Psoas muscle (tissue), 8 donors: ENCODE results near the gene RANBP3L. TPM values are rescaled to one million over a fixed set of nuclear protein-coding genes. Genes with fewer than 3 reads are reported as not detected.

ENCODE experiments used
- ATAC-seq, 4 donors: fragments of 200-7000 bp; cut with Tn5 transposase; one replicate each; pipeline ENCODE4 v1.9.1; 2020; ENCODE audit warnings: moderate library complexity in 3 of 4, mild to moderate bottlenecking in 2 of 4
- DNase-seq, 2 donors: peaks; one replicate each; pipeline ENCODE4 v3.0.0-alpha.2; 2020
- H3K27ac ChIP-seq: fragments of 200-600 bp; one replicate; pipeline ENCODE4 v1.8.0; 2022
- H3K27me3 ChIP-seq, 3 donors: fragments of 200-600 bp in 1 of 3; one replicate each; pipeline versions ENCODE4 v1.6.1 to v1.8.0; 2013 to 2022; ENCODE audit warnings: low read length in 2 of 3, mild to moderate bottlenecking in 2 of 3, moderate library complexity in 1 of 3; ENCODE audit not compliant: insufficient read depth in 3 of 3
- H3K36me3 ChIP-seq, 2 donors: fragments of 200-600 bp in 1 of 2; one replicate each; pipeline versions ENCODE4 v1.6.1 to v1.8.0; 2013 to 2022; ENCODE audit warnings: low read depth in 1 of 2, mild to moderate bottlenecking in 1 of 2, moderate library complexity in 1 of 2; ENCODE audit not compliant: insufficient read depth in 1 of 2
- H3K4me1 ChIP-seq: fragments of 200-600 bp; one replicate; pipeline ENCODE4 v1.8.0; 2022
- H3K4me3 ChIP-seq: fragments of 200-600 bp; one replicate; pipeline ENCODE4 v1.8.0; 2022; ENCODE audit warnings: mild to moderate bottlenecking
- H3K9me3 ChIP-seq: fragments of 200-600 bp; one replicate; pipeline ENCODE4 v1.8.0; 2022
- WGBS, 3 donors: extraction: QIAGEN DNeasy Blood & Tissue Kit; methylation state at CpG; one replicate each; pipeline versions ENCODE4 v1.1.6 to v1.1.7; 2013; 5-methylcytosine and 5-hydroxymethylcytosine counted together
- intact Hi-C, 2 donors: fragments of 100-400 bp; cut with DNase I; formaldehyde crosslinking; loops; one replicate each; pipeline versions ENCODE4 v1.11.0 to v1.14.2; 2022
- polyA plus RNA-seq, 3 donors: library from polyadenylated mRNA; stranded (reverse); fragments of 200-250 nt; gene quantifications; one replicate each; pipeline ENCODE4 v1.2.3, GENCODE V29; 2013
- total RNA-seq, 4 donors: library from RNA; stranded (reverse); fragmentation: NEBNext Ultra II Directional in 2 of 4; extraction: Animal tissue kit (Norgen Biotek cat#: 25700) in 2 of 4; gene quantifications; one replicate each; pipeline versions ENCODE4 v1.2.1 to v1.2.4, GENCODE V29; 2021 to 2023
- TF ChIP-seq, protein P1 (sequence below): fragments of 200-600 bp; IDR thresholded peaks from one replicate; pipeline ENCODE4 v1.8.0; 2022; ENCODE audit warnings: antibody characterized with exemption
- donor health status: healthy with polysubstance abuse.
- donor health status: DM: no; HTN: no; CAD: no; lungs with moderate emphysema.
- donor health status: Bipolar disorder and iron deficiency.
- donor health status: healthy.
- donor health status: DM: yes; HTN: yes; CAD: no.
- donor health status: DM: no; HTN: no; CAD: no.
- donor health status: DM: no; HTN: no; CAD: no.
- donor health status: DM: yes; HTN: yes; CAD: no.

The RANBP3L gene
- total and polyA plus RNA-seq, 7 donors: 0.04 to 0.58 (median 0.17) TPM; not detected in 2

DNA sequence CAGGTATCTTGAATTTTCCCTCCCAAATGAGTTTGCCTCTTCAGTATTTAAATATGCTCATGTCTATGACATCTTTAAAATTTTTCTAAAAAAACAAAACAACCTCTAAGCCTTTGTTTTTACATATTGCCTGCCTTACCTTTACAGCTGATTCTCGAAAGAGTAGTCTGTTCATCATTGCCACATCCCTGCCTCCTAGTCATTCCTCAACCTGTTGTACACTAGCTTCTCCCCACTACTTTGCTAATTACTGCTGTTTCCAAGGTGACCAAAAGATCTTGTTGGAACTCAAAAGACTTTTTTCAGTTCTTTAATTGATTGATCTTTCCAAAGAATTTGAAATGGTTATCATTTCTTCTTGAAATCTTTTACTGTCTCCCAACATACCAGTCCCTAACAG lies 58.0 kb downstream of the RANBP3L start:
- no peak overlapping the region for H3K27ac ChIP-seq
- H3K4me3 ChIP-seq: no peak overlapping the region
- H3K9me3 ChIP-seq: no peaks in the 10 kb centered on the region
- no peak for DNase-seq
- H3K27me3 ChIP-seq: no peaks in the 10 kb centered on the region
- no peak for ATAC-seq
- TF ChIP-seq, protein P1, sequence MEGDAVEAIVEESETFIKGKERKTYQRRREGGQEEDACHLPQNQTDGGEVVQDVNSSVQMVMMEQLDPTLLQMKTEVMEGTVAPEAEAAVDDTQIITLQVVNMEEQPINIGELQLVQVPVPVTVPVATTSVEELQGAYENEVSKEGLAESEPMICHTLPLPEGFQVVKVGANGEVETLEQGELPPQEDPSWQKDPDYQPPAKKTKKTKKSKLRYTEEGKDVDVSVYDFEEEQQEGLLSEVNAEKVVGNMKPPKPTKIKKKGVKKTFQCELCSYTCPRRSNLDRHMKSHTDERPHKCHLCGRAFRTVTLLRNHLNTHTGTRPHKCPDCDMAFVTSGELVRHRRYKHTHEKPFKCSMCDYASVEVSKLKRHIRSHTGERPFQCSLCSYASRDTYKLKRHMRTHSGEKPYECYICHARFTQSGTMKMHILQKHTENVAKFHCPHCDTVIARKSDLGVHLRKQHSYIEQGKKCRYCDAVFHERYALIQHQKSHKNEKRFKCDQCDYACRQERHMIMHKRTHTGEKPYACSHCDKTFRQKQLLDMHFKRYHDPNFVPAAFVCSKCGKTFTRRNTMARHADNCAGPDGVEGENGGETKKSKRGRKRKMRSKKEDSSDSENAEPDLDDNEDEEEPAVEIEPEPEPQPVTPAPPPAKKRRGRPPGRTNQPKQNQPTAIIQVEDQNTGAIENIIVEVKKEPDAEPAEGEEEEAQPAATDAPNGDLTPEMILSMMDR: no peak
- H3K36me3 ChIP-seq: no peaks in the 10 kb centered on the region
- WGBS, 3 donors: 89 to 100% (median 94%) methylated on average over 1 of the region's 1 CpG
- H3K4me1 ChIP-seq: peaks cover 22% of the 10 kb centered on the region
- intact Hi-C loops: loop anchor here in 1 of 2 donors (5.0 to 10.0 kb wide), 2 partner anchors 59 to 631 kb away; partner anchors contain the start of genes NIPBL and RANBP3L

DNA sequence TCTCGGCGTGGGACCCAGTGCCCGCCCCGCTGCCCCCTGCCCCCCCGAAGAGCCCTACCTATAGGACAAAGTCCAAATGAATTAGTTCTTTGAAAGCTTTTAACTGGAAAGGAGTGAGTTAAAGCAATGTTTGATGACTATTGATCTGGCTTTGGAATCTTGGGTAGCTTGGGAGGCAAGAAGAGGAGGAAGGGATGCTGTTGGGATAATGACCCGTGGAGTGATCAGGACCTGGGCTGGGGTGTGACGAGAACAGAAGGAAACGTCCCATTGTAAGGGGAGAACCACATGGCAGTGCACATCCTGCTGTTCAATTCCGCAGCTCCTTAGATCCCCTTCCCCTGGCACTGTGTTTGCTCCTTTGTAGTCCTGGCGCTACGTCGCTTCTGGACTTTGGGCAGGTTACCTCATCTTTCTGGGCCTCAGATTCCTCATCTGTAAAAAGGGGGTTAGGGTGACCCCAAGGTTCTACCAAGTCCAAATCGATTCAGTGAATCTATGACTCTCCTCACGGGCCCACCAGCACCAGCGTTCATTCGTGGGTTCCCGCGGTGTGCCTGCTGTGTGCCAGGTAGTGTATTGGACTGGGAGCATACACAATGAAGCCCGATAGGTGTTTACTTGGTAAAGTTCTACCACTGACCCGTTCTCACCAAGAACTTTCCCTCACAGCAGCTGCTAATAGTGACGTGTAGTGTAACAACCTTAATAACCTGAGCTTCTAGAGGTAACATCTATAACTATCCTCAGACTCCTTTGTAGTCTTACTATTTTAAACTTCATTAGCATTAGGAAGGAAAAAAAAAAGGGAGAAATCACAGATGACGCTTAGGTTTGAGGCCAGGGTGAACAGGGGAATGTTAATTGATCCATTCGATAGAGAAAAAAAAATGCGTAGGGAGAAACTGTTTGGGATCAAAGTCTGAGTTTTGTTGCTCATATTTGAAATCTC lies 58.9 kb downstream of the RANBP3L start:
- intact Hi-C loops: loop anchor here in 1 of 2 donors (5.0 to 10.0 kb wide), 2 partner anchors 59 to 632 kb away; partner anchors contain the start of genes NIPBL and RANBP3L
- peak overlapping the region; percentile 91 for H3K4me3 ChIP-seq

DNA sequence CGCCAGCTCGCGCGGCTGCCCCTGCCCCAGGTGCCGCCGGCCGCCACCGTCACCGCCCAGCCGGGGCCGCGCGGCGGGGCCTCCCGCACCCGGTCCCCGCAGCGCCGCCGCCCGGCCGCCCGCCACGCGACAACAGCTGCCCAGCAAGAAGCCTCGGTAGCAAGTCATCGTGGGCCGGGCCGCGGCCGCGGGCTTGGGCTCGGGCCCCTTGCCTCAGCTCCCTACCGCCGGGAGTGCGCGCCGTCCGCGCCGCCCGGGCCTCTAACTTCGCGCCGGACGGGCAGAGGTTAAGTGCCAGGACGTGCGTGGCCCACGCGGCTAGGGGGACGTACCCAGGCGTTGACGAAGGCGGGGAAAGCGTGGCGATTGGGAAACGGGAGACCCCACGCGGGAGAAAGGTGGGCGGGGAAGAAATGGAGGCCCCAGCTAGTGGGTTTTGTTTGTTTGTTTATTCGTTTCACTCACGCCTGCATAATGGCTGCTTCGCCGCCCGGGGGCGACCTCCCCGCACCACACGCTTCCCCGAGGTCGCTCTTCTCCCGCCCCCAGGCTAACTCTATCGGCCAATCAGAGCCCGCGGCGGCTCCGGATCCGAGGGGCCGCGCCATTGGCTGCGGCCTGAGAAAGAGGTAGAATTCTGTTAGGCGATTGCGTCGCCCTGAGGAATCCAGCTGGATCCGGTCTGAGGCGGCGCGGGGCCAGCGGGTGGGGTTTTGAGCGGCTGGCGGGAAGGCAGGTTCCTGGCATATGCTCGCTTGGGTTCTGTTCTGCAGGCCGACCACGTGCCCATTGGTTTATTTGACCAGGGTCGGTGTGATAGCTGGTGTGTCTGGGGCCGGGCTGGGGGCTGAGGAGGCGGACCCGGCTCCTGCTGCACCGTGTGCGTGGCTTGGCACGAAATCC lies 59.8 kb downstream of the RANBP3L start, which contains the start of gene NADK2:
Gene NADK2 (minus strand): TSS at position 295 of the 903 bp plus-strand sequence. CDS start 127 bp downstream, at position 168.
- peak; percentile 95 to 97 for DNase-seq
- no peaks in the 10 kb centered on the region for H3K9me3 ChIP-seq
- intact Hi-C loops: loop anchor here in 1 of 2 donors (5.0 to 10.0 kb wide), 2 partner anchors 60 to 633 kb away; partner anchors contain the start of genes NIPBL and RANBP3L
- peaks cover 40% of the 10 kb centered on the region for H3K4me1 ChIP-seq
- ATAC-seq: peak; percentile 94 to 95 (median 94)
- H3K36me3 ChIP-seq: no peaks in the 10 kb centered on the region
- TF ChIP-seq, protein P1: peak; percentile 69
- peak within 1 kb of the TSS; percentile 91 for H3K4me3 ChIP-seq
- peak within 1 kb of the TSS; percentile 96 for H3K27ac ChIP-seq
- H3K27me3 ChIP-seq: no peaks in the 10 kb centered on the region
- WGBS, 3 donors: 0 to 1% (median 0%) methylated on average over 74 to 100 of the region's 100 CpGs

More for the DNA sequence above, 58.9 kb downstream of the RANBP3L start:
- TF ChIP-seq, protein P1: no peak
- WGBS, 3 donors: 55 to 65% (median 56%) methylated on average over 24 of the region's 24 CpGs
- no peaks in the 10 kb centered on the region for H3K36me3 ChIP-seq
- H3K27ac ChIP-seq: peak overlapping the region; percentile 96
- DNase-seq (no peak), ATAC-seq (no peak)
- peaks cover 31% of the 10 kb centered on the region for H3K4me1 ChIP-seq
- no peaks in the 10 kb centered on the region for H3K27me3 ChIP-seq
- H3K9me3 ChIP-seq: no peaks in the 10 kb centered on the region
